Calu3 (cell line): ENCODE data around the gene TTC39C. TPM values are rescaled to one million over a fixed set of nuclear protein-coding genes. Genes with fewer than 3 reads are reported as not detected.
A peak's percentile ranks its signal among the peaks of the same experiment; 100 is the strongest.

Experiments
- BruUV-seq: library from RNA; stranded (reverse); fragments of 400-500 nt; replicated peaks from 2 replicates; lab custom pipeline; 2021; lab: Mats Ljungman, UMichigan
- CTCF ChIA-PET: fragments of 300-600 bp; sonication (Branson Sonifier 250); formaldehyde crosslinking; loops from one replicate; lab custom pipeline; 2022; ENCODE audit warnings: antibody characterized with exemption; lab: Charles Lee
- DNase-seq: peaks from one replicate; pipeline ENCODE4 v3.0.0; 2022
- H3K27ac Mint-ChIP-seq: one replicate; pipeline ENCODE4 v1.8.0; 2022; ENCODE audit warnings: mixed read lengths; ENCODE audit not compliant: unreplicated experiment
- H3K27me3 Mint-ChIP-seq: one replicate; pipeline ENCODE4 v1.8.0; 2022; ENCODE audit warnings: mixed read lengths; ENCODE audit not compliant: unreplicated experiment
- H3K36me3 Mint-ChIP-seq: one replicate; pipeline ENCODE4 v1.8.0; 2022; ENCODE audit warnings: mild to moderate bottlenecking, moderate library complexity, mixed read lengths; ENCODE audit not compliant: insufficient read depth, unreplicated experiment
- H3K4me1 Mint-ChIP-seq: one replicate; pipeline ENCODE4 v1.8.0; 2022; ENCODE audit warnings: mild to moderate bottlenecking, low read depth, mixed read lengths; ENCODE audit not compliant: unreplicated experiment
- H3K4me3 Mint-ChIP-seq: one replicate; pipeline ENCODE4 v1.8.0; 2022; ENCODE audit warnings: mild to moderate bottlenecking, low read depth, moderate library complexity, mixed read lengths; ENCODE audit not compliant: unreplicated experiment
- H3K9me3 Mint-ChIP-seq: one replicate; pipeline ENCODE4 v1.8.0; 2022; ENCODE audit warnings: low read depth, mixed read lengths; ENCODE audit not compliant: unreplicated experiment
- intact Hi-C: fragments of 100-400 bp; cut with micrococcal nuclease; formaldehyde crosslinking; loops from one replicate; pipeline ENCODE4 v1.10.0; 2022; ENCODE audit not compliant: unreplicated experiment
- total RNA-seq: library from RNA; stranded (reverse); gene quantifications from 2 replicates; pipeline ENCODE4 v1.2.3, GENCODE V29; 2022
- TF ChIP-seq, protein P1 (sequence below): fragments of 200-600 bp; IDR thresholded peaks from one replicate; pipeline ENCODE4 v1.8.0; 2022; ENCODE audit warnings: antibody characterized with exemption; ENCODE audit not compliant: unreplicated experiment

Gene TTC39C
- total RNA-seq, 1 experiment from 2014 or later = 26.8 TPM

DNA sequence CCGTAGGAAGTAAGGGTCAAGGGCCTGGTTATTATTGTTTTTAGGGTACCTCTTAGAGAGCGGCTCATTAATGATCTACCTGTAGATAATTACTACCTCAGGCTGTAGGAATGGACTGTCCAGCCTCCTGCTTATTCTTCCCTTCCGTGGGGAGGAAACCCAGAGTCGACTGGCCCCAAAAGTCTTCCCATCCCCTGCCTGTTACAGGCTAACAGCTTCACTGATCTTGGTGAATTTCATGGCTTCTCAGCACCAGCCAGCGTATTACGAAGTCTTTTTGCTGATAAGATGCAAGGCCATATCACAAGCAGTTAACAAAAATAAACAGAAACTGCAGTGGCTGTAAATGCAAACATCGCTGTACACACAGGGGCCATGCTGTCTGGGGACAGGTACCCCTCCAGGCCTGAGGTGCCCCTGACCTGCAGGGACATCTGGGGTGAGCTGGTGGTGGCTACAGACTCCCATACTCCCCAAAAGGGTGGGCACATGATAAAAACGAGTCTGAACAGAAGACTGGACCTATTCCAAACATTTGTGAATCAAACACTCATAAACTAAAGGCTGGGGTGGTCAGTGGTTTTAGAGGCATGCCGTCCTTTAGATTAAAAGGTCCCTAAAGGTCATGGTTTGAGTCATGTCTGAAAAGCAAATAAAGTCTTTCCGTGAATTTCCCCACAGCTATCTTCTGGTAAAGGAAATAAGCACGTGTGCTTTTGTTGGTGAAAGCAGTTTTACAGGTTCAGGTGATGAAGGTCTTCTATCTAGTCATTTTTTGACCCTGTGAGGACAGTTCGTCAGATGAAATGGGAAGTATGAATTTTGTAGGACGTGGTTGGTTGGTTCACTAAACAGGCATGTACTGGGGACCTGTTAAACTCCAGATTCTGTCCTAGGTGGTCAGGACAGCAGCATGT, 36.7 kb downstream of the TTC39C start:
- no TSS peak for BruUV-seq
- CTCF ChIA-PET = no interaction called here

GRCh38 chr18:24052053-24052452, 37.5 kb downstream of the TTC39C start:
- Mint-ChIP-seq H3K4me3 (no peak overlapping the region), H3K4me1 (peaks cover 45% of the 10 kb centered on the region), H3K27me3 (no peaks in the 10 kb centered on the region), H3K36me3 (no peaks in the 10 kb centered on the region), H3K9me3 (no peaks in the 10 kb centered on the region), H3K27ac (no peak overlapping the region)
- intact Hi-C loops = no loop called here
- CTCF ChIA-PET = no interaction called here
- TF ChIP-seq, protein P1, sequence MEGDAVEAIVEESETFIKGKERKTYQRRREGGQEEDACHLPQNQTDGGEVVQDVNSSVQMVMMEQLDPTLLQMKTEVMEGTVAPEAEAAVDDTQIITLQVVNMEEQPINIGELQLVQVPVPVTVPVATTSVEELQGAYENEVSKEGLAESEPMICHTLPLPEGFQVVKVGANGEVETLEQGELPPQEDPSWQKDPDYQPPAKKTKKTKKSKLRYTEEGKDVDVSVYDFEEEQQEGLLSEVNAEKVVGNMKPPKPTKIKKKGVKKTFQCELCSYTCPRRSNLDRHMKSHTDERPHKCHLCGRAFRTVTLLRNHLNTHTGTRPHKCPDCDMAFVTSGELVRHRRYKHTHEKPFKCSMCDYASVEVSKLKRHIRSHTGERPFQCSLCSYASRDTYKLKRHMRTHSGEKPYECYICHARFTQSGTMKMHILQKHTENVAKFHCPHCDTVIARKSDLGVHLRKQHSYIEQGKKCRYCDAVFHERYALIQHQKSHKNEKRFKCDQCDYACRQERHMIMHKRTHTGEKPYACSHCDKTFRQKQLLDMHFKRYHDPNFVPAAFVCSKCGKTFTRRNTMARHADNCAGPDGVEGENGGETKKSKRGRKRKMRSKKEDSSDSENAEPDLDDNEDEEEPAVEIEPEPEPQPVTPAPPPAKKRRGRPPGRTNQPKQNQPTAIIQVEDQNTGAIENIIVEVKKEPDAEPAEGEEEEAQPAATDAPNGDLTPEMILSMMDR = no peak
- no TSS peak for BruUV-seq
- DNase-seq = no peak

More for the DNA sequence above, 36.7 kb downstream of the TTC39C start:
- peaks cover 45% of the 10 kb centered on the region for H3K4me1 Mint-ChIP-seq
- intact Hi-C loops = no loop called here
- DNase-seq = no peak
- no peaks in the 10 kb centered on the region for H3K27me3 Mint-ChIP-seq
- H3K9me3 Mint-ChIP-seq = no peaks in the 10 kb centered on the region
- peak overlapping the region; percentile 20 for H3K27ac Mint-ChIP-seq
- peak overlapping the region; percentile 13 for H3K4me3 Mint-ChIP-seq
- TF ChIP-seq, protein P1 = no peak
- no peaks in the 10 kb centered on the region for H3K36me3 Mint-ChIP-seq

- peaks cover 45% of the 10 kb centered on the region for H3K4me1 Mint-ChIP-seq
- CTCF ChIA-PET = no interaction called here
- no peaks in the 10 kb centered on the region for H3K27me3 Mint-ChIP-seq
- no peaks in the 10 kb centered on the region for H3K36me3 Mint-ChIP-seq
- TF ChIP-seq, protein P1 = no peak
- DNase-seq = no peak
- intact Hi-C loops = no loop called here
- no peak overlapping the region for H3K27ac Mint-ChIP-seq
- BruUV-seq = no TSS peak
- no peak overlapping the region for H3K4me3 Mint-ChIP-seq
- no peaks in the 10 kb centered on the region for H3K9me3 Mint-ChIP-seq
Measured at GRCh38 chr18:24053211-24053610, 38.7 kb downstream of the TTC39C start.

DNA sequence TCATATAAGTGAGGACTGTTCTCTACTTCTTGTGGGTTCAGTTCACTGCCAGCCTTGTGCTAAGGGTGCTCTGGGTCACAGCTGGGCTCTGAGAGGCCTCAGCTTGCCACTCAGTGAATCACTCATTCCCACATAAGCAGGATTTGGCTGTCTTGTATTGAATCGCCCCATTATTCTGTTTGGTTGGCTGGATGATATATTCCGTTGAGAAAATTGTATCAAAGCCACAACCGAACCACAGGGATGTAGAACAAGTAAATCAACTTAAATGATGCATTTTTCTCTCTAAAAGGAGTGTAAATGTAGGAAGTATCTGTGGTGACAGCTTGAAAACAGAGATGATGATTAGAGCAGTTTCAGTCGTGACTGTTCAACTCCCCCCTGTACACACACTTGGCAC, 39.6 kb downstream of the TTC39C start:
- CTCF ChIA-PET = no interaction called here
- no peak for DNase-seq
- Mint-ChIP-seq H3K9me3 (no peaks in the 10 kb centered on the region), H3K4me1 (peaks cover 42% of the 10 kb centered on the region), H3K4me3 (no peak overlapping the region), H3K27me3 (no peaks in the 10 kb centered on the region), H3K36me3 (no peaks in the 10 kb centered on the region), H3K27ac (no peak overlapping the region)
- intact Hi-C loops = no loop called here
- no TSS peak for BruUV-seq
- TF ChIP-seq, protein P1 = no peak
